ENCODE measurements around the gene CALML4. TPM values are rescaled to one million over a fixed set of nuclear protein-coding genes. Genes with fewer than 3 reads are reported as not detected.

The CALML4 gene, protein sequence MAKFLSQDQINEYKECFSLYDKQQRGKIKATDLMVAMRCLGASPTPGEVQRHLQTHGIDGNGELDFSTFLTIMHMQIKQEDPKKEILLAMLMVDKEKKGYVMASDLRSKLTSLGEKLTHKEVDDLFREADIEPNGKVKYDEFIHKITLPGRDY
- 3.0 and 7.0 TPM in 2 replicates for total RNA-seq (2014; rRNA removed; shearing (Covaris generic); ENCODE audit: low replicate concordance)

DNA sequence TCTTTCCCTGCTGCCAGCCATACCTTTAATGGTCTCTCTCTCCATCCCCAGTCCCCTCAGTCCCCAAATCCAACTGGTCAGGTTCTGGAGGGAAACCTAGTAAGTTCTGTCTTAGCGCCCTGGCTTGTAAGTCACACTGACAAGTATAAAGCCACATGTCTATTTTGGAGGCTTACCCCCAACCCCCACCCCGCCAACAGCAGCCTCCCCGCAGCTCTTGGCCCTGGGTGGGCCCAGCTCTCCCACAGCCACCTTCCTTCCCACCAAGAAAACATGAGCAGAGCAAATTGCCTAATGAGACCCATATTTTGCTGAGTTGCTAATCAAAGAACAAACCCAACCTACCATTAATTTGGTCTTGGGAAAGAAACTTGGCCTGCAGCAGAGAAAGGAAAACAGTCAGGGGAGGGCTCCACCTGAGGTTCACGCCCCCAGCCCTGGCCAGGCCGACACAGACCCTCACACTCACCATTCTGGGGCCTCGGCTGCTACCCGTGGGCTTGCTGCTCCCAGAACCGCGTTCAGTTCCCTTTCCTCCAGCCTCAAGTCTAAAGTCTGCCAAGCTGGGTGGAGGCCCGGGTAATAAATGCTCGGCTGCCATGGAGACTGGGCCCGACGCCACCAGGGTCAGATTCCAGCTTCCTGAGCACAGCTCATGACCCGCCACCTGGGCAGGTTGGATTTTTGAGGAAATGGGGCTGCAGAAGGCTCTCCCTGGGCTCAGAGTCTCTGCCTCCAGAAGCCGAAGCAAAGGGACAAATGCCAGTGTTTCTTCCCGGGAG lies at the start of gene CALML4:
CALML4 (minus strand) TSS at position 557 of the 782 bp plus-strand sequence; CDS start at position 472, 85 bp downstream.
- Histone ChIP-seq H3K9me2 (replicated peaks; ENCODE audit: insufficient read depth, low read length) (no peaks in the 10 kb centered on the region), H3K36me3 (ENCODE audit: insufficient read depth, low read length) (no peaks in the 10 kb centered on the region), H4K20me1 (ENCODE audit: insufficient read depth, low read depth, low read length) (no peaks in the 10 kb centered on the region), H2AFZ (ENCODE audit: low read length) (no peak within 1 kb of the TSS), H3K9ac (ENCODE audit: low read length) (no peak within 1 kb of the TSS), H3K4me1 (ENCODE audit: low read length) (peaks cover 18% of the 10 kb centered on the region), H3K27ac (ENCODE audit: low read length) (no peak within 1 kb of the TSS), H3K4me3 (ENCODE audit: low read length) (no peak within 1 kb of the TSS), H3K27me3 (ENCODE audit: low read length) (no peaks in the 10 kb centered on the region), H3K9me3 (ENCODE audit: low read length) (no peaks in the 10 kb centered on the region), H3K79me2 (ENCODE audit: low read length) (peaks cover 17% of the 10 kb centered on the region), H3K4me2 (ENCODE audit: low read depth, low read length, poor library complexity, severe bottlenecking) (no peak within 1 kb of the TSS)
- DNase-seq = no peak

DNA sequence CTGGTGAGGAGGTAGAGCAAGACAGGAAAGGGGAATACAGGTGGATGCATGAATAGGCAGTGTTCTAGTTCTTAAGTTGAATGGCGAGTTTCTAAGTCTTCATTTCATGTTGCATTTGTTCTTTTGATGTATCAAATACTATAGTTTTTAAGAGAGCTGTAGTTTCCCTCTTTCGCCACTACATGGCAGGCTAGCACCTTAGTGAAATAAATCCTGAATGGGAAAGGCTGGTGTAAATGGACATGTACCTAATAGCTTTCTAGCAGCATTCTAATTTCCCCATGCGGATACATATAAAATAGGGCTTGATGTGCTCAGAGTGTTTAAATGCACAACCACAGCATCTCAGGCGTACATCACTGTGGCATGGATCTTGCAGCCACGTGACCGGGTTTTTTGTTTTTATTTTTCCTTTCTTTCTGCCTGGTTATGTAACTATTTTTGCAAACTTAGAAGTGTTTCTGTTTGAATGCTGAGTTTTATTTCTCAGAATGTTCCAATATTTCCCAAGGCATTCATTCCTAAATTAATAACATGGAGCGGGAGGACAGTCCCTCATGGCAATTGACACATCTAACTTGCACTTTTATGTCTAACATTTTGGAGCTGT lies 47.9 kb upstream of the CALML4 start:
- Histone ChIP-seq H2AFZ (ENCODE audit: low read length) (no peak overlapping the region), H4K20me1 (ENCODE audit: insufficient read depth, low read depth, low read length) (no peaks in the 10 kb centered on the region), H3K79me2 (ENCODE audit: low read length) (no peaks in the 10 kb centered on the region), H3K9me2 (replicated peaks; ENCODE audit: insufficient read depth, low read length) (no peaks in the 10 kb centered on the region), H3K4me1 (ENCODE audit: low read length) (peaks cover 23% of the 10 kb centered on the region), H3K36me3 (ENCODE audit: insufficient read depth, low read length) (no peaks in the 10 kb centered on the region), H3K27me3 (ENCODE audit: low read length) (no peaks in the 10 kb centered on the region), H3K27ac (ENCODE audit: low read length) (no peak overlapping the region), H3K9ac (ENCODE audit: low read length) (no peak overlapping the region), H3K9me3 (ENCODE audit: low read length) (no peaks in the 10 kb centered on the region), H3K4me2 (ENCODE audit: low read depth, low read length, poor library complexity, severe bottlenecking) (no peak overlapping the region), H3K4me3 (ENCODE audit: low read length) (no peak overlapping the region)
- peak; percentile 90 for DNase-seq

DNA sequence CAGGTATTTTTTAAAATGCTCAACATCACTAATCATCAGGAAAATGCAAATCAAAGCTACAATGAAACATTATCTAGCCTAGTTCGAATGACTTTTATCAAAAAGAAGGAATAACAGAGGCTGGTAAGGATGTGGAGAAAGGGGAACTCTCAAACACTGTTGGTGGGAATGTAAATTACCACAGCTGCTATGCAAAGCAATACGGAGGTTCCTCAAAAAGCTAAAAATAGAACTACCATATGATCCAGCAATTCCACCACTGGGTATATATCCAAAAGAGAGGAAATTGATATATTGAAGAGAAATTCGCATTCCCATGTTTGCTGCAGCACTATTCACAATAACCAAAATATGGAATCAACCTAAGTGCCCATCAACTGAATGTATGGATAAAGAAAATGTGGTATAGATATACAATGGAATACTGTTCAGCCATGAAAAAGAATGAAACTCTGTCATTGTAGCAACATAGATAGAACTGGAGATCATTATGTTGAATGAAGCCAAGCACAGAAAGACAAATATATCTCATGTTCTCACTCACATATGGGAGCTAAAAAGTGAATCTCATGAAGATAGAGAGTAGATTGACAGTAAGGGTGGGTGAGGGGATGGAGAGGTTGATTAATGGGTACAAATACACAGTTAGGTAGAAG lies 44.1 kb upstream of the CALML4 start:
- H3K27me3 ChIP-seq (ENCODE audit: low read length) = no peaks in the 10 kb centered on the region
- H4K20me1 ChIP-seq (ENCODE audit: insufficient read depth, low read depth, low read length) = no peaks in the 10 kb centered on the region
- no peak overlapping the region for H2AFZ ChIP-seq (ENCODE audit: low read length)
- H3K9me2 ChIP-seq (replicated peaks; ENCODE audit: insufficient read depth, low read length) = no peaks in the 10 kb centered on the region
- no peaks in the 10 kb centered on the region for H3K36me3 ChIP-seq (ENCODE audit: insufficient read depth, low read length)
- no peak overlapping the region for H3K9ac ChIP-seq (ENCODE audit: low read length)
- H3K4me1 ChIP-seq (ENCODE audit: low read length) = peaks cover 11% of the 10 kb centered on the region
- no peak overlapping the region for H3K27ac ChIP-seq (ENCODE audit: low read length)
- no peaks in the 10 kb centered on the region for H3K79me2 ChIP-seq (ENCODE audit: low read length)
- H3K4me3 ChIP-seq (ENCODE audit: low read length) = no peak overlapping the region
- no peak for DNase-seq
- no peaks in the 10 kb centered on the region for H3K9me3 ChIP-seq (ENCODE audit: low read length)
- no peak overlapping the region for H3K4me2 ChIP-seq (ENCODE audit: low read depth, low read length, poor library complexity, severe bottlenecking)

DNA sequence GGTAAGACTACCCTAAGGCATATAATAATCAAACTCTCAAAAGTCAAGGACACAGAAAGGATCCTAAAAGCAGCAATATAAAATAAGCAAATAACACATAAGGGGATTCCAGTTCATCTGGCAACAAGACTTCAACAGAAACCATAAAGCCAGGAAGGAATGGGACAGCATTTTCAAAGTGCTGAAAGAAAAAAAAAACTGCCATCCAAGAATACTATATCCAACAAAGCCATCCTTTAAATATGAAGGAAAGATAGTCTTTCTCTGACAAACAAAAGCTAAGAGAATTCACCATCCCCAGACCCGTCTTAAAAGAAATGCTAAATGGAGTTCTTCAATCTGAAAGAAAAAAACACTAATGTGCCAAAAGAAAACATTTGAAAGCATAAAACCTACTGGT lies 39.1 kb upstream of the CALML4 start:
- Histone ChIP-seq H3K4me3 (ENCODE audit: low read length) (no peak overlapping the region), H3K9ac (ENCODE audit: low read length) (no peak overlapping the region), H3K4me1 (ENCODE audit: low read length) (peaks cover 8% of the 10 kb centered on the region), H3K36me3 (ENCODE audit: insufficient read depth, low read length) (no peaks in the 10 kb centered on the region), H2AFZ (ENCODE audit: low read length) (no peak overlapping the region), H4K20me1 (ENCODE audit: insufficient read depth, low read depth, low read length) (no peaks in the 10 kb centered on the region), H3K79me2 (ENCODE audit: low read length) (no peaks in the 10 kb centered on the region), H3K27me3 (ENCODE audit: low read length) (no peaks in the 10 kb centered on the region), H3K27ac (ENCODE audit: low read length) (no peak overlapping the region), H3K9me2 (replicated peaks; ENCODE audit: insufficient read depth, low read length) (no peaks in the 10 kb centered on the region), H3K4me2 (ENCODE audit: low read depth, low read length, poor library complexity, severe bottlenecking) (no peak overlapping the region), H3K9me3 (ENCODE audit: low read length) (no peaks in the 10 kb centered on the region)
- DNase-seq = no peak

DNA sequence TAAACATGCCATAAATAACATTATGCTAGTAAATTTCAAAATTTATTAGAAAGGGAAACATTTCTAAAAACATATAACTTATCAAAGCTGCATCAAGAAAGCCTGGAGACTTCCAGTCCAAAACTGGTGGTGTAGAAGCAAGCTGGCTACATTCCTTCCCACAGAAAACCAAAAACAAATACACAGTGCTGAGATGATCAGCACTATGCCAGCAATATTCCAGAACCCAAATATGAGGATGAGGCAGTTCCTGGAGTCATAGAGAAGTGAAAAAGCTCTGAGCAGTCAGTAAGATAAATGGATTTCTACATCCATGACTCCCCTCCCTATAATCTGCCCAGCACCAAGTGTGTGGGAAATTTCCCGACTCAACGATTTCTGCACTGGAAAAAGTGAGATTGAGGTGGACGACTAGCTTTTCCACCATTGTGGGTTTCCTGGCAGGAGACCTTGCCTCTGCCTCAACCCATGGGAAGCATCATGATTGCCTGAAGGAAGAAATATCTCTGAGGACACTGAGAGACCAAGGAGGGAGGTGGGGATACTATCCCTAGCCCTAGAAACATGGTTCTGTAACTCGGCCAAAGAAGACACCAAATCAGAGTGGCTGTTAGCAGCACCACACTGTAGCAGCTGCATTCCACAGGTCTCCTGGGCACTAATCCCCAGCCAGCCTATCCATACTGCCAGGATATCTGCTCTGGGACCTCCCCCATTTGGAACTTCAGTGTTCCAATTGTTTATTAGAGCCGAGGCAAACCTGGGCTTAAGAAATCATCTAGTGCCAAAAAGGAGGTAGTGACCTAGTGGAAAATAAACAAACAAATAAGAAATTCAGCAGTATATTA lies 36.2 kb upstream of the CALML4 start:
- Histone ChIP-seq H2AFZ (ENCODE audit: low read length) (no peak overlapping the region), H3K9me2 (replicated peaks; ENCODE audit: insufficient read depth, low read length) (no peaks in the 10 kb centered on the region), H3K4me2 (ENCODE audit: low read depth, low read length, poor library complexity, severe bottlenecking) (no peak overlapping the region), H3K9me3 (ENCODE audit: low read length) (no peaks in the 10 kb centered on the region), H3K36me3 (ENCODE audit: insufficient read depth, low read length) (no peaks in the 10 kb centered on the region), H4K20me1 (ENCODE audit: insufficient read depth, low read depth, low read length) (no peaks in the 10 kb centered on the region), H3K27me3 (ENCODE audit: low read length) (no peaks in the 10 kb centered on the region), H3K9ac (ENCODE audit: low read length) (no peak overlapping the region), H3K4me1 (ENCODE audit: low read length) (no peaks in the 10 kb centered on the region; the same call in 1 of the 2 replicates), H3K79me2 (ENCODE audit: low read length) (no peaks in the 10 kb centered on the region), H3K4me3 (ENCODE audit: low read length) (no peak overlapping the region), H3K27ac (ENCODE audit: low read length) (no peak overlapping the region)
- DNase-seq = no peak

DNA sequence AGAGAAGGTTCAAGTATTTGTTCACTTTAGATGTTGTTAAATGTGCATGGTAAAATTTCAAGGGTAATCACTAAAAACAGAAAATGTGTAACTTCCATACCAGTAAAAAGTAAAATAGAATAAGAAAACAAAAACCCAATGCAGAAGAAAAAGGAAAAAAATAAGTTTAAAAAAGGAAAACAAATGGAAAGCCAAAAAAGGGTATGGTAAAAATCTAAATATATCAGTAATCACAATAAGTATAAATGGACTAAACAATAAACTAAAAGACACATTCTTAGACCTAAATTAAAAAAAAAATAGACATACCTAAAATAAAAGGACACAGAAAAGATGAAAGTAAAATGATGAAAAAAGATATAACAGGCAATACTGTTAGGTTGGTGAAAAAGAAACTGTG lies 33.9 kb upstream of the CALML4 start:
- Histone ChIP-seq H3K4me1 (ENCODE audit: low read length) (no peaks in the 10 kb centered on the region; the same call in 1 of the 2 replicates), H3K79me2 (ENCODE audit: low read length) (no peaks in the 10 kb centered on the region), H3K9me3 (ENCODE audit: low read length) (no peaks in the 10 kb centered on the region), H3K36me3 (ENCODE audit: insufficient read depth, low read length) (no peaks in the 10 kb centered on the region), H3K9ac (ENCODE audit: low read length) (no peak overlapping the region), H3K4me2 (ENCODE audit: low read depth, low read length, poor library complexity, severe bottlenecking) (no peak overlapping the region), H3K27ac (ENCODE audit: low read length) (no peak overlapping the region), H3K27me3 (ENCODE audit: low read length) (no peaks in the 10 kb centered on the region), H3K9me2 (replicated peaks; ENCODE audit: insufficient read depth, low read length) (no peaks in the 10 kb centered on the region), H2AFZ (ENCODE audit: low read length) (no peak overlapping the region), H4K20me1 (ENCODE audit: insufficient read depth, low read depth, low read length) (no peaks in the 10 kb centered on the region), H3K4me3 (ENCODE audit: low read length) (no peak overlapping the region)
- DNase-seq = no peak

DNA sequence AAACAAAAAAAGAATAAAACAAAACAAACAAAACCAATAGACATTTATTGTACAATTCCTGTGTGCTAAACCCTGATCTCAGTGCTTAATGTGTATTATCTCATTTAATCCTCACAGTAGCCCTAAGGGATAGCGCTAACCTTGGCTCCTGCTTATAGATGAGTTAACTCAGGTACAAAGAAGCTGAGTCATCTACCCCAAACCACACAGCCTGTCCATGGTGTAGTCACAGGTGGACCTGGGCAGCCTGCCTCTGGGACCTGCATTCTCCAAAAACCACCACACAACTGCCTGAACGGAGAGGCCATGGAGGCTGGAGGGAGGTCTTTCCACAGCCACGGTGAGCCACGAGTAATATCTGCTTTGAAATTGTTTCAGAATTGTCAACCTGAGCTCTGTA lies 29.9 kb upstream of the CALML4 start:
- no peaks in the 10 kb centered on the region for H3K9me2 ChIP-seq (replicated peaks; ENCODE audit: insufficient read depth, low read length)
- H3K36me3 ChIP-seq (ENCODE audit: insufficient read depth, low read length) = no peaks in the 10 kb centered on the region
- H3K9ac ChIP-seq (ENCODE audit: low read length) = no peak overlapping the region
- no peak overlapping the region for H2AFZ ChIP-seq (ENCODE audit: low read length)
- no peak for DNase-seq
- no peaks in the 10 kb centered on the region for H3K9me3 ChIP-seq (ENCODE audit: low read length)
- H3K27ac ChIP-seq (ENCODE audit: low read length) = no peak overlapping the region
- H3K27me3 ChIP-seq (ENCODE audit: low read length) = no peaks in the 10 kb centered on the region
- H3K4me3 ChIP-seq (ENCODE audit: low read length) = no peak overlapping the region
- peaks cover 8% of the 10 kb centered on the region for H3K4me1 ChIP-seq (ENCODE audit: low read length)
- no peaks in the 10 kb centered on the region for H4K20me1 ChIP-seq (ENCODE audit: insufficient read depth, low read depth, low read length)
- no peak overlapping the region for H3K4me2 ChIP-seq (ENCODE audit: low read depth, low read length, poor library complexity, severe bottlenecking)
- no peaks in the 10 kb centered on the region for H3K79me2 ChIP-seq (ENCODE audit: low read length)

Data from Karpas-422 (cell line).